Measurements from ENCODE around the gene ABCC4.
"Not testable (repeated sequence)": the region's sequence is repeated elsewhere in the genome, so short reads cannot be mapped to it uniquely, and the experiment has no call there.

Gene ABCC4

GRCh38 chr13:95226050-95226449 lies 75.2 kb downstream of the ABCC4 start:
- DNase-seq, result no peak

GRCh38 chr13:95224064-95224463 lies 77.2 kb downstream of the ABCC4 start:
- DNase-seq, result no peak

GRCh38 chr13:95222733-95223018 lies 78.6 kb downstream of the ABCC4 start:
- no peak for DNase-seq

GRCh38 chr13:95221971-95222732 lies 79.1 kb downstream of the ABCC4 start:
- DNase-seq, result no peak

GRCh38 chr13:95220611-95221010 lies 80.6 kb downstream of the ABCC4 start:
- no peak for DNase-seq

GRCh38 chr13:95217920-95218830 lies 83.1 kb downstream of the ABCC4 start:
- no peak for DNase-seq

GRCh38 chr13:95216182-95216581 lies 85.1 kb downstream of the ABCC4 start:
- DNase-seq, result no peak

- DNase-seq, result no peak
These were observed 88.0 kb downstream of the ABCC4 start for GRCh38 chr13:95212983-95213850.

GRCh38 chr13:95209109-95209508 lies 92.1 kb downstream of the ABCC4 start:
- no peak for DNase-seq

- DNase-seq, result no peak
These were observed 93.4 kb downstream of the ABCC4 start for GRCh38 chr13:95207769-95208366.

GRCh38 chr13:95206116-95206515 lies 95.1 kb downstream of the ABCC4 start:
- DNase-seq, result no peak

GRCh38 chr13:95204231-95204765 lies 97.0 kb downstream of the ABCC4 start:
- no peak for DNase-seq

GRCh38 chr13:95201814-95202651 lies 99.2 kb downstream of the ABCC4 start:
- no peak for DNase-seq

- DNase-seq, result not testable (repeated sequence)
These were observed 100.8 kb downstream of the ABCC4 start for GRCh38 chr13:95200386-95200957.

GRCh38 chr13:95199896-95200295 lies 101.4 kb downstream of the ABCC4 start:
- no peak for DNase-seq

- DNase-seq, result not testable (repeated sequence)
These were observed 102.6 kb downstream of the ABCC4 start for GRCh38 chr13:95198606-95199005.

- DNase-seq, result no peak
These were observed 103.7 kb downstream of the ABCC4 start for GRCh38 chr13:95197548-95197947.

- no peak for DNase-seq
These were observed 106.1 kb downstream of the ABCC4 start for GRCh38 chr13:95195146-95195545.

GRCh38 chr13:95193509-95194230 lies 107.6 kb downstream of the ABCC4 start:
- DNase-seq, result no peak

- no peak for DNase-seq
These were observed 108.3 kb downstream of the ABCC4 start for GRCh38 chr13:95192998-95193397.

All from CD4-positive, alpha-beta T cell treated with Interleukin-17A for 4 hours (primary cell).